ENCODE measurements around the gene FHAD1. TPM values are rescaled to one million over a fixed set of nuclear protein-coding genes. Genes with fewer than 3 reads are reported as not detected.

The FHAD1 gene
- total and polyA plus RNA-seq, 2 donors (not counting 1 experiment from before 2014, with no cell fraction given): not detected

- H3K27me3 ChIP-seq (replicated peaks in 1 of 4; ENCODE audit: control extremely low read depth in 1 of 4, control insufficient read depth in 3 of 4, insufficient read depth in 4 of 4, low read length in 3 of 4): peaks cover 0 to 13% (median 4%) of the 10 kb centered on the region in 4 experiments
- no peak overlapping the region for H3K4me3 ChIP-seq (ENCODE audit: control extremely low read depth in 1 of 5, extremely low read depth in 1 of 5, insufficient read depth in 1 of 5, low read depth in 2 of 5, low read length in 4 of 5)
- ATAC-seq (ENCODE audit: low read depth) (no peak), DNase-seq (no peak)
- H2AFZ ChIP-seq (ENCODE audit: insufficient read depth, low read depth, low read length, poor library complexity, severe bottlenecking): no peak overlapping the region
- no peak overlapping the region for H3K27ac Mint-ChIP-seq
- H3K27ac ChIP-seq (ENCODE audit: low read length in 2 of 2): no peak overlapping the region
- peaks cover 45% of the 10 kb centered on the region for H3K27me3 Mint-ChIP-seq
- H3K79me2 ChIP-seq (ENCODE audit: control insufficient read depth, insufficient read depth, low read length): no peaks in the 10 kb centered on the region
- H3K4me1 ChIP-seq (ENCODE audit: control insufficient read depth in 2 of 2, insufficient read depth in 2 of 2, low read length in 2 of 2): peaks cover 5 to 12% of the 10 kb centered on the region in 2 donors
- no peak overlapping the region for H3K4me2 ChIP-seq (replicated peaks; ENCODE audit: low read depth, low read length, poor library complexity, severe bottlenecking)
- intact Hi-C loops (cut with micrococcal nuclease): no loop called here
- no peaks in the 10 kb centered on the region for H4K20me1 ChIP-seq (ENCODE audit: control insufficient read depth, insufficient read depth, low read length, poor library complexity, severe bottlenecking)
- TF ChIP-seq EZH2 (IDR thresholded peaks at IDR 0.05; ENCODE audit: borderline replicate concordance, insufficient read depth, low read depth, low read length, poor library complexity, severe bottlenecking): no peak
- TF ChIP-seq, protein P1, sequence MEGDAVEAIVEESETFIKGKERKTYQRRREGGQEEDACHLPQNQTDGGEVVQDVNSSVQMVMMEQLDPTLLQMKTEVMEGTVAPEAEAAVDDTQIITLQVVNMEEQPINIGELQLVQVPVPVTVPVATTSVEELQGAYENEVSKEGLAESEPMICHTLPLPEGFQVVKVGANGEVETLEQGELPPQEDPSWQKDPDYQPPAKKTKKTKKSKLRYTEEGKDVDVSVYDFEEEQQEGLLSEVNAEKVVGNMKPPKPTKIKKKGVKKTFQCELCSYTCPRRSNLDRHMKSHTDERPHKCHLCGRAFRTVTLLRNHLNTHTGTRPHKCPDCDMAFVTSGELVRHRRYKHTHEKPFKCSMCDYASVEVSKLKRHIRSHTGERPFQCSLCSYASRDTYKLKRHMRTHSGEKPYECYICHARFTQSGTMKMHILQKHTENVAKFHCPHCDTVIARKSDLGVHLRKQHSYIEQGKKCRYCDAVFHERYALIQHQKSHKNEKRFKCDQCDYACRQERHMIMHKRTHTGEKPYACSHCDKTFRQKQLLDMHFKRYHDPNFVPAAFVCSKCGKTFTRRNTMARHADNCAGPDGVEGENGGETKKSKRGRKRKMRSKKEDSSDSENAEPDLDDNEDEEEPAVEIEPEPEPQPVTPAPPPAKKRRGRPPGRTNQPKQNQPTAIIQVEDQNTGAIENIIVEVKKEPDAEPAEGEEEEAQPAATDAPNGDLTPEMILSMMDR (IDR thresholded peaks at IDR 0.05): no peak
- no peaks in the 10 kb centered on the region for H3K9me3 Mint-ChIP-seq (ENCODE audit: insufficient read depth)
- WGBS (ENCODE audit: insufficient coverage): 91% methylated on average over 6 of the region's 9 CpGs
- H3K4me1 Mint-ChIP-seq: peaks cover 9% of the 10 kb centered on the region
- H3K9ac ChIP-seq (ENCODE audit: low read length): no peak overlapping the region
- POLR2A ChIA-PET: no interaction called here
- H3K4me3 Mint-ChIP-seq: no peak overlapping the region
- peaks cover 0 to 3% (median 0%) of the 10 kb centered on the region in 3 donors for H3K9me3 ChIP-seq (ENCODE audit: control extremely low read depth in 1 of 3, control insufficient read depth in 2 of 3, insufficient read depth in 1 of 3, low read length in 2 of 3)
- CTCF ChIA-PET: no interaction called here
- H3K36me3 ChIP-seq (replicated peaks in 1 of 2; ENCODE audit: control extremely low read depth in 1 of 2, control insufficient read depth in 1 of 2, extremely low read depth in 1 of 2, insufficient read depth in 2 of 2, low read length in 1 of 2): no peaks in the 10 kb centered on the region
These were observed 101.6 kb downstream of the FHAD1 start for GRCh38 chr1:15348648-15349047.

DNA sequence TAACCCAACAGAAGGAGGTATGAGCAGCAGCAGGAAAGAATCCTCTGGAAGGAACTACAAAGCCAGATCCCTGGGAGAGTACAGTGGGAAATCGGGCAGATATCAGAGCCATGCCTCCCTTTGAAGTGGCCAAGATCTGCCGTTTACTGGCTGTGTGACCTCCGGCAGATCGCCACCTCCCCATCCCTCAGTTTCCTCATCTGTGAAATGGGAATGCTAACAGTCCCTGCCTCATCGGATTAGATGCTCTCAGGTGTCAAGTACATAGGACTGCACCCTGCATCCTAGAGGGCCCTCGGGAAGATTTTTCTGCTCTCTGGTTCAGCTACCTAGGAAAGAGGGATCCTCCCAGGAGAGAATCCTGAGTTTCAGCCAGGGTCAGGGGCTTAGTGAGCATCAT, 102.1 kb downstream of the FHAD1 start:
- Histone ChIP-seq H4K20me1 (ENCODE audit: control insufficient read depth, insufficient read depth, low read length, poor library complexity, severe bottlenecking) (no peaks in the 10 kb centered on the region), H3K27me3 (replicated peaks in 1 of 4; ENCODE audit: control extremely low read depth in 1 of 4, control insufficient read depth in 3 of 4, insufficient read depth in 4 of 4, low read length in 3 of 4) (peaks cover 0 to 9% (median 4%) of the 10 kb centered on the region in 4 experiments), H3K4me2 (replicated peaks; ENCODE audit: low read depth, low read length, poor library complexity, severe bottlenecking) (no peak overlapping the region), H3K9me3 (ENCODE audit: control extremely low read depth in 1 of 3, control insufficient read depth in 2 of 3, insufficient read depth in 1 of 3, low read length in 2 of 3) (peaks cover 0 to 3% (median 0%) of the 10 kb centered on the region in 3 donors), H3K4me1 (ENCODE audit: control insufficient read depth in 2 of 2, insufficient read depth in 2 of 2, low read length in 2 of 2) (peaks cover 5 to 12% of the 10 kb centered on the region in 2 donors), H3K36me3 (replicated peaks in 1 of 2; ENCODE audit: control extremely low read depth in 1 of 2, control insufficient read depth in 1 of 2, extremely low read depth in 1 of 2, insufficient read depth in 2 of 2, low read length in 1 of 2) (no peaks in the 10 kb centered on the region), H3K9ac (ENCODE audit: low read length) (no peak overlapping the region), H2AFZ (ENCODE audit: insufficient read depth, low read depth, low read length, poor library complexity, severe bottlenecking) (no peak overlapping the region), H3K27ac (ENCODE audit: low read length in 2 of 2) (no peak overlapping the region), H3K79me2 (ENCODE audit: control insufficient read depth, insufficient read depth, low read length) (no peaks in the 10 kb centered on the region), H3K4me3 (ENCODE audit: control extremely low read depth in 1 of 5, extremely low read depth in 1 of 5, insufficient read depth in 1 of 5, low read depth in 2 of 5, low read length in 4 of 5) (no peak overlapping the region)
- no peak for ATAC-seq (ENCODE audit: low read depth)
- intact Hi-C loops (cut with micrococcal nuclease): no loop called here
- Mint-ChIP-seq H3K4me1 (peaks cover 9% of the 10 kb centered on the region), H3K27ac (no peak overlapping the region), H3K4me3 (no peak overlapping the region), H3K9me3 (ENCODE audit: insufficient read depth) (no peaks in the 10 kb centered on the region), H3K27me3 (peaks cover 41% of the 10 kb centered on the region)
- no peak for DNase-seq
- no peak for TF ChIP-seq EZH2 (IDR thresholded peaks at IDR 0.05; ENCODE audit: borderline replicate concordance, insufficient read depth, low read depth, low read length, poor library complexity, severe bottlenecking)
- TF ChIP-seq, protein P1 (IDR thresholded peaks at IDR 0.05): no peak
- 97% methylated on average over 6 of the region's 6 CpGs for WGBS (ENCODE audit: insufficient coverage)
- POLR2A ChIA-PET: no interaction called here
- CTCF ChIA-PET: no interaction called here
